Liver (tissue), 9 donors: Measurements from ENCODE around the gene BCL2L11. TPM values are rescaled to one million over a fixed set of nuclear protein-coding genes. Genes with fewer than 3 reads are reported as not detected.

Source experiments
- DNase-seq: peaks from one replicate; pipeline ENCODE4 v3.0.0-alpha.2; 2017; ENCODE audit warnings: low spot score
- H3K27ac ChIP-seq, 2 donors: one replicate each; pipeline ENCODE4 v1.7.0; 2013; ENCODE audit warnings: inconsistent platforms in 2 of 2, low read length in 2 of 2, control low read depth in 1 of 2, low read depth in 1 of 2, mild to moderate bottlenecking in 1 of 2
- H3K27me3 ChIP-seq, 4 donors: one replicate each; pipeline versions ENCODE4 v1.6.1 to v1.7.0; 2013; ENCODE audit warnings: low read length in 3 of 4, inconsistent platforms in 1 of 4, mild to moderate bottlenecking in 1 of 4, moderate library complexity in 1 of 4; ENCODE audit not compliant: control insufficient read depth in 4 of 4, insufficient read depth in 4 of 4
- H3K36me3 ChIP-seq, 4 donors: one replicate each; pipeline versions ENCODE4 v1.6.1 to v1.7.0; 2013; ENCODE audit warnings: low read length in 3 of 4, mild to moderate bottlenecking in 3 of 4, low read depth in 1 of 4, moderate library complexity in 1 of 4; ENCODE audit not compliant: control insufficient read depth in 4 of 4, insufficient read depth in 3 of 4
- H3K4me1 ChIP-seq, 4 donors: one replicate each; pipeline versions ENCODE4 v1.6.1 to v1.7.0; 2013; ENCODE audit warnings: low read length in 3 of 4, mild to moderate bottlenecking in 3 of 4, moderate library complexity in 1 of 4; ENCODE audit not compliant: control insufficient read depth in 4 of 4, insufficient read depth in 4 of 4
- H3K4me3 ChIP-seq, 3 donors: one replicate each; pipeline versions ENCODE4 v1.6.1 to v1.7.0; 2013; ENCODE audit warnings: low read length in 3 of 3, control low read depth in 1 of 3, low read depth in 1 of 3, mild to moderate bottlenecking in 1 of 3
- H3K9ac ChIP-seq, 2 donors: one replicate each; pipeline ENCODE4 v1.7.0; 2013; ENCODE audit warnings: low read length in 2 of 2, mild to moderate bottlenecking in 2 of 2, moderate library complexity in 2 of 2, control low read depth in 1 of 2, low read depth in 1 of 2
- H3K9me3 ChIP-seq, 4 donors: one replicate each; pipeline versions ENCODE4 v1.6.1 to v1.7.0; 2013; ENCODE audit warnings: low read length in 3 of 4; ENCODE audit not compliant: control insufficient read depth in 4 of 4
- EGR1 ChIP-seq, 2 donors: IDR thresholded peaks; 2 replicates each; pipeline ENCODE4 v1.6.1; 2016 to 2018; ENCODE audit warnings: antibody characterized with exemption in 2 of 2, low read depth in 2 of 2
- FOXA2 ChIP-seq: IDR thresholded peaks from 2 replicates; pipeline ENCODE4 v1.6.1; 2016; ENCODE audit warnings: antibody characterized with exemption
- HNF4A ChIP-seq, 2 donors: conservative IDR thresholded peaks; 2 replicates each; pipeline ENCODE4 v1.6.1; 2016; ENCODE audit warnings: antibody characterized with exemption in 2 of 2, mild to moderate bottlenecking in 2 of 2
- HNF4G ChIP-seq: IDR thresholded peaks from 2 replicates; pipeline ENCODE4 v1.6.1; 2016; ENCODE audit warnings: antibody characterized with exemption
- JUND ChIP-seq, 2 donors: IDR thresholded peaks; 2 replicates each; pipeline ENCODE4 v1.6.1; 2016; ENCODE audit warnings: antibody characterized with exemption in 2 of 2
- MAX ChIP-seq: IDR thresholded peaks from 2 replicates; pipeline ENCODE4 v1.6.1; 2016; ENCODE audit warnings: antibody characterized with exemption
- RAD21 ChIP-seq, 2 donors: IDR thresholded peaks; 2 replicates each; pipeline ENCODE4 v1.6.1; 2016; ENCODE audit warnings: antibody characterized with exemption in 2 of 2, mild to moderate bottlenecking in 2 of 2
- SP1 ChIP-seq: IDR thresholded peaks from 2 replicates; pipeline ENCODE4 v1.6.1; 2018; ENCODE audit warnings: antibody characterized with exemption, mild to moderate bottlenecking
- YY1 ChIP-seq: IDR thresholded peaks from 2 replicates; pipeline ENCODE4 v1.6.1; 2016; ENCODE audit warnings: antibody characterized with exemption, mild to moderate bottlenecking
- WGBS: extraction: QIAGEN DNeasy Blood & Tissue Kit; methylation state at CpG from one replicate; pipeline ENCODE4 v1.1.7; 2013; 5-methylcytosine and 5-hydroxymethylcytosine counted together
- polyA plus RNA-seq, 2 donors: library from polyadenylated mRNA; stranded (reverse) in 1 of 2; unstranded in 1 of 2; fragments of 200-250 nt in 1 of 2; fragments of >200 nt in 1 of 2; fragmentation: Nextera tagmentation in 1 of 2; extraction: Ambion mirVana in 1 of 2; gene quantifications; one replicate each; pipeline versions ENCODE4 v1.2.1 to v1.2.3, GENCODE V29; 2013 to 2015
- total RNA-seq, 2 donors: library from RNA; depleted of rRNA; stranded (reverse); fragments of >200 nt; gene quantifications; one replicate each; pipeline ENCODE4 v1.2.3, GENCODE V29; 2014
- TF ChIP-seq, protein P1 (sequence below): IDR thresholded peaks from 2 replicates; pipeline ENCODE4 v1.6.1; 2016; ENCODE audit warnings: antibody characterized with exemption, mild to moderate bottlenecking
- donor health status: healthy.
- donor health status: healthy.
- donor health status: healthy.
- donor health status: healthy.
- donor health status: healthy.

Gene BCL2L11
- total and polyA plus RNA-seq, 4 donors, result 5.0 to 19.5 (median 12.2) TPM

DNA sequence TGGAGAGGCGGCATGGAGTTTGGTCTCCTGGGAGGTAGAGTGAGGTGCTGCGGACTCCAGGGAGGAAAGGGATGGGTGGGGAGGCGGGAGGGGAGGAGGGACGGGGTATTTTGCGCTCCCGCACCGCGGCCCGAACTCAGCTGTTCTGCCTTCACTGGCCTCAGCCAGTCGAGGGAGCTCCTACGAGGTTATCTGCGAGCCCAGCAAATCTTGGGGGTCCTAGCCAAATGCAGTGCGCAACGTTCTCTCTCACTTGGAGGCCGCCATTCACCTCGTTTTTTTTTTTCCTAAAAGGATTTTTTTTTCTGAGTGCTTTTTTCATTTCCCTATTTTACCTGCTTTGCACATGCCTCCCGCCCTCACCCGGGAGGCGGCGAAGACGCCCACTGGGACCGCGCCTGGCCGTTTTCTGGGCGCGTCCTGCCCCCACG is 877 bp upstream of the BCL2L11 start:
- TF ChIP-seq MAX (no peak), JUND (IDR thresholded peaks at IDR 0.05) (no peak), HNF4G (no peak), HNF4A (conservative IDR thresholded peaks at IDR 0.05) (no peak)
- no peaks in the 10 kb centered on the region for H3K27me3 ChIP-seq
- 15% methylated on average over 27 of the region's 27 CpGs for WGBS
- peak overlapping the region in 1 of 2 donors; percentile 33 for H3K9ac ChIP-seq
- H3K9me3 ChIP-seq, result peaks cover 0 to 5% (median 1%) of the 10 kb centered on the region in 4 donors
- peak overlapping the region; percentile 46 to 90 (median 54) for H3K4me3 ChIP-seq
- H3K27ac ChIP-seq, result peak overlapping the region; percentile 70 to 75
- H3K36me3 ChIP-seq, result peaks cover 0 to 6% (median 3%) of the 10 kb centered on the region in 4 donors
- peak; percentile 47 for DNase-seq
- peaks cover 9 to 44% (median 31%) of the 10 kb centered on the region in 4 donors for H3K4me1 ChIP-seq

DNA sequence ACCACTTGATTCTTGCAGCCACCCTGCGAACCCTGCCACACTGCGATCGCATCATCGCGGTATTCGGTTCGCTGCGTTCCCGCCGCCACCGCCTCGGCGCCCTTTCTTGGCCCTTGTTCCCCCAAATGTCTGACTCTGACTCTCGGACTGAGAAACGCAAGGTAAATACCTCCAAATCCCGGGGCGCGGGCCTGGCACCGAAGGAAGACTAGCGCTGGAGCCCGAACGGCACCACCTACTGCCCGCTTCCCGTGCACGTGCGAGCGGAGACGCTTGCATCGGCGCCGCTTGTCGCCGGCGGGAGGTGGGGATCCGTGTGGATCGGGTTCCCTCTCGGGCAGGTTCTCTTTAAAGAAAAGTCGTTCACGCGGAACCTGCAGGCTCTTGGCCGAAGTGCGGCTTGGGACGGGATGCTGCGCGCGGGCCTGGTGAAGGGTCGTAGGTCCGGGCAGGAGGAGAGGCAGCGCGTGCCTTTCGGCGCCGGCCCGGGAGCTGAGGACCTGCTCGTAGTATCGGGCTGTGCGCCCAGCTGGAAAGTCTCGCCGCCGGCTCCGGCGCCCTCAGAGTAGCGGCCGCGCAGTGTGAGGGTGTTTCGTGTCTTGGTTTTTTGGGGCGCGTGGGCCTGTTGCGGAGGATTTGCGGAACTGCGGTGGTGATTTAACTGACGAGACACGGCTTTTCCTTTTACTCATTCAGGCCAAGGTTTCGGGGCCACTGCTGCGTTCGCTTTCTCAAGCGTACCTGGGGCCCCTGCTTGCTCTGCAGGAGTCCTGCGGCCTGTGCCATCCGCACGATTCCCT is 514 bp downstream of the BCL2L11 start:
- Histone ChIP-seq H3K27me3 (no peaks in the 10 kb centered on the region), H3K4me3 (peak overlapping the region; percentile 90 to 94 (median 93)), H3K27ac (peak overlapping the region; percentile 89 to 93), H3K9me3 (peaks cover 0 to 5% (median 1%) of the 10 kb centered on the region in 4 donors), H3K4me1 (peaks cover 9 to 49% (median 34%) of the 10 kb centered on the region in 4 donors), H3K9ac (peak overlapping the region; percentile 78 to 84), H3K36me3 (peaks cover 3 to 17% (median 15%) of the 10 kb centered on the region in 4 donors)
- peak in 1 of 2 donors; percentile 9 for TF ChIP-seq RAD21 (IDR thresholded peaks at IDR 0.05)
- no peak for TF ChIP-seq EGR1 (IDR thresholded peaks at IDR 0.05; ENCODE audit: low read depth in 2 of 2)
- WGBS, result under 1% methylated on average over 80 of the region's 80 CpGs
- DNase-seq, result peak; percentile 66

DNA sequence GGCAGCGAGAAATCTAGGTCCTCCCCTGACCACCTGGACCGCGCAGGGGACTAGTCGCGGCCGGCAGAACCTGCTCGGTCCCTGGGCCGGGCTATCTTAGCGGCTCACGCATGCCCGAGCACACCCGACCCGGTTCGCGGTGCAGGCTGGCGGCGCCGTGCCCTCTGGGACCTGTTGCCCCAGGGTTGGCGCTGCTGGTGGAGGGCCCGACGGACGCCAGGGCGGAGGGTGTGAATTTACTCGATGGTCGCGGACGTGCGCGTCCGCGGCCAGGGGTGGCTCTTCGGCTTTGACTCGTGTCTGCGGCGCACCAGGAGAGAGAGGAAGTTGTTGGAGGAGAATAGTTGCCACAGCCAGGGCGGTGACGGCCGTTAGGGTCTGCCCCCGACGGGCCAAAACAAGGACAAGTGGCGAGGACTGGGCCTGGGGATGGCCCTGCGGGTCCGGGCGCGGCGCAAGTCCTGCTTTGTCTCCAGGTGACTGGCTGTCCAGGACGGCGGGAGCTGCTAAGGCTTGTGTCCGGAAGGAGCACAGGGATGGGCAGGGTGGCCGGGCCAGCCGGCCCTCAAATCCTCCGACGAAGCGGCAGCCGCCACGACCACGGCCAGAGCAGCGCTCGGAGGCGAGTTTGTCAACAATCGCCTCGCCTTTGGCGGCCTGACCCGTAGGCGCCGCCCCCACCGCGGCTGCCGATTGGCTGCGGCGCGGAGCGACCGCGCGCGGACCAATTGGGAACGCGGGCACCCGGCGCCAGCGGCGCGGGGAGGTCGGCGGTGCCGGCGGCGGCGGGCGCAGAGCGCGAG is 1.3 kb downstream of the BCL2L11 start:
- Histone ChIP-seq H3K9me3 (peaks cover 0 to 5% (median 1%) of the 10 kb centered on the region in 4 donors), H3K27ac (peak overlapping the region; percentile 89 to 93), H3K27me3 (no peaks in the 10 kb centered on the region), H3K4me1 (peaks cover 9 to 46% (median 30%) of the 10 kb centered on the region in 4 donors), H3K9ac (peak overlapping the region; percentile 78 to 84), H3K4me3 (peak overlapping the region; percentile 90 to 94 (median 93)), H3K36me3 (peaks cover 3 to 23% (median 16%) of the 10 kb centered on the region in 4 donors)
- DNase-seq, result peak; percentile 92
- TF ChIP-seq YY1 (peak; percentile 25), FOXA2 (no peak), MAX (no peak), EGR1 (IDR thresholded peaks at IDR 0.05; ENCODE audit: low read depth in 2 of 2) (no peak), SP1 (no peak), RAD21 (IDR thresholded peaks at IDR 0.05) (no peak), JUND (IDR thresholded peaks at IDR 0.05) (no peak)
- TF ChIP-seq, protein P1, sequence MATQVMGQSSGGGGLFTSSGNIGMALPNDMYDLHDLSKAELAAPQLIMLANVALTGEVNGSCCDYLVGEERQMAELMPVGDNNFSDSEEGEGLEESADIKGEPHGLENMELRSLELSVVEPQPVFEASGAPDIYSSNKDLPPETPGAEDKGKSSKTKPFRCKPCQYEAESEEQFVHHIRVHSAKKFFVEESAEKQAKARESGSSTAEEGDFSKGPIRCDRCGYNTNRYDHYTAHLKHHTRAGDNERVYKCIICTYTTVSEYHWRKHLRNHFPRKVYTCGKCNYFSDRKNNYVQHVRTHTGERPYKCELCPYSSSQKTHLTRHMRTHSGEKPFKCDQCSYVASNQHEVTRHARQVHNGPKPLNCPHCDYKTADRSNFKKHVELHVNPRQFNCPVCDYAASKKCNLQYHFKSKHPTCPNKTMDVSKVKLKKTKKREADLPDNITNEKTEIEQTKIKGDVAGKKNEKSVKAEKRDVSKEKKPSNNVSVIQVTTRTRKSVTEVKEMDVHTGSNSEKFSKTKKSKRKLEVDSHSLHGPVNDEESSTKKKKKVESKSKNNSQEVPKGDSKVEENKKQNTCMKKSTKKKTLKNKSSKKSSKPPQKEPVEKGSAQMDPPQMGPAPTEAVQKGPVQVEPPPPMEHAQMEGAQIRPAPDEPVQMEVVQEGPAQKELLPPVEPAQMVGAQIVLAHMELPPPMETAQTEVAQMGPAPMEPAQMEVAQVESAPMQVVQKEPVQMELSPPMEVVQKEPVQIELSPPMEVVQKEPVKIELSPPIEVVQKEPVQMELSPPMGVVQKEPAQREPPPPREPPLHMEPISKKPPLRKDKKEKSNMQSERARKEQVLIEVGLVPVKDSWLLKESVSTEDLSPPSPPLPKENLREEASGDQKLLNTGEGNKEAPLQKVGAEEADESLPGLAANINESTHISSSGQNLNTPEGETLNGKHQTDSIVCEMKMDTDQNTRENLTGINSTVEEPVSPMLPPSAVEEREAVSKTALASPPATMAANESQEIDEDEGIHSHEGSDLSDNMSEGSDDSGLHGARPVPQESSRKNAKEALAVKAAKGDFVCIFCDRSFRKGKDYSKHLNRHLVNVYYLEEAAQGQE, result no peak
- under 1% methylated on average over 93 of the region's 93 CpGs for WGBS
